IMR-90 (cell line): ENCODE data around the gene TRAK2. TPM values are rescaled to one million over a fixed set of nuclear protein-coding genes. Genes with fewer than 3 reads are reported as not detected.

Experiments used
- ATAC-seq: fragments of 200-7000 bp; cut with Tn5 transposase; 2 replicates; pipeline ENCODE4 v1.9.1; 2020; ENCODE audit warnings: low read depth, mild to moderate bottlenecking, moderate library complexity
- BruUV-seq: library from RNA; stranded (reverse); fragments of 400-500 nt; replicated peaks from 2 replicates; lab custom pipeline; 2021; lab: Mats Ljungman, UMichigan
- CTCF ChIA-PET: fragments of 300-600 bp; formaldehyde crosslinking; extraction: SDS; loops from one replicate; lab custom pipeline; 2021; ENCODE audit warnings: antibody characterized with exemption; lab: Yijun Ruan, JAX
- POLR2A ChIA-PET: fragments of 300-600 bp; sonication (Branson Sonifier 250); formaldehyde crosslinking; loops from one replicate; lab custom pipeline; 2022; ENCODE audit warnings: antibody characterized with exemption; ENCODE audit not compliant: unreplicated experiment; lab: Charles Lee
- DNase-seq: peaks from one replicate; pipeline ENCODE4 v3.0.0; 2013
- H2AFZ ChIP-seq: replicated peaks from 2 replicates; pipeline ENCODE3; 2013; ENCODE audit warnings: low read length, mild to moderate bottlenecking; ENCODE audit not compliant: poor library complexity
- H2AK5ac ChIP-seq: 2 replicates; pipeline ENCODE4 v1.6.1; 2013; ENCODE audit warnings: low read depth, low read length, inconsistent platforms
- H2AK9ac ChIP-seq: replicated peaks from 2 replicates; pipeline ENCODE3; 2013; ENCODE audit warnings: mild to moderate bottlenecking, low read depth, low read length, moderate library complexity; ENCODE audit not compliant: poor library complexity
- H2BK120ac ChIP-seq: 2 replicates; pipeline ENCODE4 v1.6.1; 2013; ENCODE audit warnings: low read depth, low read length, inconsistent platforms
- H2BK15ac ChIP-seq: 3 replicates; pipeline ENCODE4 v1.6.1; 2013; ENCODE audit warnings: low read depth, low read length, inconsistent platforms
- H2BK20ac ChIP-seq: 2 replicates; pipeline ENCODE4 v1.6.1; 2013; ENCODE audit warnings: low read depth, mild to moderate bottlenecking, inconsistent platforms, low read length, moderate library complexity
- H2BK5ac ChIP-seq: 2 replicates; pipeline ENCODE4 v1.6.1; 2013; ENCODE audit warnings: mild to moderate bottlenecking, low read depth, low read length, inconsistent platforms; ENCODE audit not compliant: poor library complexity, severe bottlenecking
- H3K14ac ChIP-seq: replicated peaks from 2 replicates; pipeline ENCODE4 v1.6.1; 2013; ENCODE audit warnings: low read depth, low read length, inconsistent platforms
- H3K18ac ChIP-seq: 2 replicates; pipeline ENCODE4 v1.6.1; 2013; ENCODE audit warnings: low read depth, low read length, control low read depth
- H3K23ac ChIP-seq: 2 replicates; pipeline ENCODE4 v1.6.1; 2013; ENCODE audit warnings: low read depth, low read length, inconsistent platforms
- H3K27ac ChIP-seq: 2 replicates; pipeline ENCODE4 v1.5.1; 2013; ENCODE audit warnings: mild to moderate bottlenecking, control low read depth, low read length; ENCODE audit not compliant: insufficient read depth
- H3K27me3 ChIP-seq: 2 replicates; pipeline ENCODE4 v1.6.1; 2013; ENCODE audit warnings: low read length; ENCODE audit not compliant: control insufficient read depth, insufficient read depth
- H3K36me3 ChIP-seq: 2 replicates; pipeline ENCODE4 v1.6.1; 2013; ENCODE audit warnings: low read length, mixed read lengths; ENCODE audit not compliant: control insufficient read depth, insufficient read depth
- H3K4ac ChIP-seq: 2 replicates; pipeline ENCODE4 v1.6.1; 2013; ENCODE audit warnings: low read depth, low read length, inconsistent platforms
- H3K4me1 ChIP-seq: 2 replicates; pipeline ENCODE4 v1.6.1; 2013; ENCODE audit warnings: low read length, mixed read lengths; ENCODE audit not compliant: control insufficient read depth, insufficient read depth
- H3K4me2 ChIP-seq: 2 replicates; pipeline ENCODE4 v1.6.1; 2013; ENCODE audit warnings: low read depth, mild to moderate bottlenecking, control low read depth, low read length, moderate library complexity
- H3K4me3 ChIP-seq: 2 replicates; pipeline ENCODE4 v1.5.1; 2013; ENCODE audit warnings: low read depth, mild to moderate bottlenecking, control low read depth, low read length, moderate library complexity; ENCODE audit not compliant: insufficient read depth
- H3K56ac ChIP-seq: 2 replicates; pipeline ENCODE4 v1.6.1; 2013; ENCODE audit warnings: low read length, inconsistent platforms; ENCODE audit not compliant: insufficient read depth; ENCODE audit errors: extremely low read depth
- H3K79me1 ChIP-seq, 2 experiments: 2 replicates each; pipeline ENCODE4 v1.6.1; 2013; ENCODE audit warnings: low read length in 2 of 2, inconsistent platforms in 1 of 2, low read depth in 1 of 2
- H3K9ac ChIP-seq: 2 replicates; pipeline ENCODE4 v1.6.1; 2013; ENCODE audit warnings: low read depth, low read length, control low read depth
- H3K9me1 ChIP-seq: 2 replicates; pipeline ENCODE4 v1.6.1; 2013; ENCODE audit warnings: low read length, inconsistent platforms; ENCODE audit not compliant: insufficient read depth
- H3K9me3 ChIP-seq: 2 replicates; pipeline ENCODE4 v1.6.1; 2013; ENCODE audit warnings: low read length; ENCODE audit not compliant: control insufficient read depth, insufficient read depth
- H4K20me1 ChIP-seq: 2 replicates; pipeline ENCODE4 v1.6.1; 2013; ENCODE audit warnings: low read length, inconsistent platforms; ENCODE audit not compliant: insufficient read depth
- H4K5ac ChIP-seq: 2 replicates; pipeline ENCODE4 v1.6.1; 2013; ENCODE audit warnings: mild to moderate bottlenecking, low read depth, low read length, control low read depth
- H4K8ac ChIP-seq, 2 experiments: 2 replicates each; pipeline ENCODE4 v1.6.1; 2013; ENCODE audit warnings: low read depth in 2 of 2, low read length in 2 of 2, control low read depth in 1 of 2, inconsistent platforms in 1 of 2
- H4K91ac ChIP-seq: 2 replicates; pipeline ENCODE4 v1.6.1; 2013; ENCODE audit warnings: low read depth, low read length, inconsistent platforms; ENCODE audit not compliant: insufficient read depth
- BHLHE40 ChIP-seq: fragments of 150-350 bp; IDR thresholded peaks from 2 replicates; pipeline ENCODE4 v1.6.1; 2016; ENCODE audit warnings: mild to moderate bottlenecking, low read depth, low read length
- CEBPB ChIP-seq: IDR thresholded peaks from 2 replicates; pipeline ENCODE4 v1.6.1; 2012; ENCODE audit warnings: low read depth, low read length, improper control_type of control experiment
- CHD1 ChIP-seq: IDR thresholded peaks from 2 replicates; pipeline ENCODE4 v1.6.1; 2012; ENCODE audit warnings: low read depth, low read length, improper control_type of control experiment
- FOS ChIP-seq: fragments of 150-350 bp; IDR thresholded peaks from 2 replicates; pipeline ENCODE4 v1.6.1; 2016; ENCODE audit warnings: low read depth, low read length
- MAFK ChIP-seq: IDR thresholded peaks from 2 replicates; pipeline ENCODE4 v1.6.1; 2012; ENCODE audit warnings: low read depth, low read length, improper control_type of control experiment
- MAZ ChIP-seq: IDR thresholded peaks from 2 replicates; pipeline ENCODE4 v1.6.1; 2012; ENCODE audit warnings: low read depth, mild to moderate bottlenecking, low read length, improper control_type of control experiment, moderate library complexity, borderline replicate concordance
- MXI1 ChIP-seq: IDR thresholded peaks from 2 replicates; pipeline ENCODE4 v1.6.1; 2012; ENCODE audit warnings: low read depth, mild to moderate bottlenecking, low read length, moderate library complexity, borderline replicate concordance
- NFE2L2 ChIP-seq: fragments of 150-350 bp; IDR thresholded peaks from 2 replicates; pipeline ENCODE4 v1.6.1; 2016; ENCODE audit warnings: low read depth, mild to moderate bottlenecking, low read length
- POLR2A ChIP-seq: IDR thresholded peaks from 2 replicates; pipeline ENCODE4 v1.6.1; 2012; ENCODE audit warnings: mild to moderate bottlenecking, low read depth, low read length
- RAD21 ChIP-seq: IDR thresholded peaks from 2 replicates; pipeline ENCODE4 v1.6.1; 2012; ENCODE audit warnings: low read length, improper control_type of control experiment
- RCOR1 ChIP-seq: IDR thresholded peaks from 2 replicates; pipeline ENCODE4 v1.6.1; 2012; ENCODE audit warnings: mild to moderate bottlenecking, low read length, improper control_type of control experiment; ENCODE audit not compliant: insufficient replicate concordance
- RFX5 ChIP-seq: IDR thresholded peaks from 2 replicates; pipeline ENCODE4 v1.8.0; 2012; ENCODE audit warnings: low read depth, mild to moderate bottlenecking, low read length, moderate library complexity
- SMC3 ChIP-seq: fragments of 150-350 bp; IDR thresholded peaks from 2 replicates; pipeline ENCODE4 v1.6.1; 2016; ENCODE audit warnings: low read depth, mild to moderate bottlenecking, antibody characterized with exemption, low read length, moderate library complexity
- USF2 ChIP-seq: fragments of 150-350 bp; IDR thresholded peaks from 2 replicates; pipeline ENCODE4 v1.6.1; 2017; ENCODE audit warnings: mild to moderate bottlenecking, antibody characterized with exemption, low read length, low read depth
- WGBS, 2 experiments: methylation state at CpG; one replicate each; pipeline versions ENCODE4 v1.1.5 to v1.1.7; 2013; ENCODE audit warnings: missing lambda C conversion rate in 2 of 2; ENCODE audit not compliant: insufficient read length in 1 of 2; ENCODE audit errors: extremely low coverage in 2 of 2; 5-methylcytosine and 5-hydroxymethylcytosine counted together
- dilution Hi-C: fragments of 300-500 bp; cut with HindIII; formaldehyde crosslinking; loops from one replicate; pipeline ENCODE4 v1.14.3; 2018; ENCODE audit warnings: low sequenced_read_pairs; ENCODE audit not compliant: unreplicated experiment
- in situ Hi-C: fragments of 300-500 bp; cut with MboI; formaldehyde crosslinking; loops from 3 replicates; pipeline ENCODE4 v1.14.3; 2019; ENCODE audit warnings: low sequenced_read_pairs, inconsistent platforms, mixed read lengths
- intact Hi-C: fragments of 100-400 bp; cut with micrococcal nuclease; formaldehyde crosslinking; loops from 2 replicates; pipeline ENCODE4 v1.10.0; 2022
- polyA plus RNA-seq, 3 experiments: library from polyadenylated mRNA; depleted of rRNA; stranded (reverse); fragments of >200 nt; gene quantifications; 2 replicates each; pipeline ENCODE4 v1.2.3, GENCODE V29; 2012; ENCODE audit warnings: low replicate concordance in 1 of 3
- total RNA-seq: library from RNA; depleted of rRNA; stranded (reverse); fragments of >200 nt; gene quantifications from 2 replicates; pipeline ENCODE4 v1.2.3, GENCODE V29; 2012
- TF ChIP-seq, protein P1 (sequence below): fragments of 150-350 bp; IDR thresholded peaks from 2 replicates; pipeline ENCODE4 v1.6.1; 2016; ENCODE audit warnings: low read depth, mild to moderate bottlenecking, low read length, moderate library complexity, borderline replicate concordance
- TF ChIP-seq, protein P2 (sequence below): conservative IDR thresholded peaks from 2 replicates; pipeline ENCODE4 v1.5.1; 2012; ENCODE audit warnings: mild to moderate bottlenecking, low read depth, low read length, improper control_type of control experiment

Gene TRAK2
- total and polyA plus RNA-seq, 2 of the 4 experiments (the other 2 are of a cell fraction): 13.1 to 65.4 TPM

DNA sequence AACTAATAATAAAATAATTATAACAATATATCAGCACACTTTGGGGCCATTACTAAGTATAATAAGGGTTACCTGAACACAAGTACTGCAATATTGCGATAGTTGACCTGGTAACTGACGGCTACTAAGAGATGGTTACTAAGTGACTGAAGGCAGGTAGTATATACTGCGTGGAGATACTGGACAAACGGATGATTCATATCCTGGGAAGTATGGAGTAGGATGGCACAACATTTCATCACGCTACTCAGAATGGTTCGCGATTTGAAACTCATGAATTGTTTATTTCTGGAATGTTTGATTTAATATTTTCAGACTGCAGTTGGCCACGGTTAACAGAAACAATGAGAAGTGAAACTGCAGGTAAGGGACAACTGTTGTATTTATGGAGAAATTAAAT, 54.7 kb downstream of the TRAK2 start:
- Histone ChIP-seq H3K9ac (no peak overlapping the region), H4K5ac (no peak overlapping the region), H3K9me1 (no peaks in the 10 kb centered on the region), H3K4me1 (no peaks in the 10 kb centered on the region), H4K91ac (no peak overlapping the region), H2BK120ac (no peak overlapping the region), H2BK5ac (no peak overlapping the region), H2AK5ac (no peak overlapping the region), H3K9me3 (no peaks in the 10 kb centered on the region), H3K14ac (no peak overlapping the region), H3K4ac (no peak overlapping the region), H2AK9ac (no peak overlapping the region), H3K27ac (no peak overlapping the region), H2AFZ (no peak overlapping the region), H3K23ac (no peak overlapping the region), H3K36me3 (peaks cover 12% of the 10 kb centered on the region), H2BK15ac (no peak overlapping the region), H3K18ac (no peak overlapping the region), H3K56ac (no peak overlapping the region), H4K20me1 (no peaks in the 10 kb centered on the region), H3K4me2 (no peak overlapping the region), H3K27me3 (no peaks in the 10 kb centered on the region), H3K79me1 (peaks cover 0 to 6% of the 10 kb centered on the region in 2 experiments; a peak in 2 of 4 replicates), H2BK20ac (no peak overlapping the region), H3K4me3 (no peak overlapping the region), H4K8ac (no peak overlapping the region)
- DNase-seq (peak; percentile 12), ATAC-seq (no peak)
- WGBS, 2 experiments: no CpG with 5 or more reads among the region's 8 CpGs
- intact Hi-C loops: no loop called here
- CTCF ChIA-PET: no interaction called here
- dilution Hi-C loops: no loop called here
- in situ Hi-C loops: no loop called here
- POLR2A ChIA-PET: no interaction called here
- no TSS peak for BruUV-seq
- TF ChIP-seq BHLHE40: no peak
- no peak for TF ChIP-seq FOS
- TF ChIP-seq RFX5: no peak
- TF ChIP-seq MAZ: no peak
- TF ChIP-seq, protein P1, sequence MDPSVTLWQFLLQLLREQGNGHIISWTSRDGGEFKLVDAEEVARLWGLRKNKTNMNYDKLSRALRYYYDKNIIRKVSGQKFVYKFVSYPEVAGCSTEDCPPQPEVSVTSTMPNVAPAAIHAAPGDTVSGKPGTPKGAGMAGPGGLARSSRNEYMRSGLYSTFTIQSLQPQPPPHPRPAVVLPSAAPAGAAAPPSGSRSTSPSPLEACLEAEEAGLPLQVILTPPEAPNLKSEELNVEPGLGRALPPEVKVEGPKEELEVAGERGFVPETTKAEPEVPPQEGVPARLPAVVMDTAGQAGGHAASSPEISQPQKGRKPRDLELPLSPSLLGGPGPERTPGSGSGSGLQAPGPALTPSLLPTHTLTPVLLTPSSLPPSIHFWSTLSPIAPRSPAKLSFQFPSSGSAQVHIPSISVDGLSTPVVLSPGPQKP: no peak
- no peak for TF ChIP-seq SMC3
- no peak for TF ChIP-seq MAFK
- no peak for TF ChIP-seq POLR2A
- no peak for TF ChIP-seq CHD1
- no peak for TF ChIP-seq MXI1
- TF ChIP-seq NFE2L2: no peak
- no peak for TF ChIP-seq USF2
- TF ChIP-seq, protein P2, sequence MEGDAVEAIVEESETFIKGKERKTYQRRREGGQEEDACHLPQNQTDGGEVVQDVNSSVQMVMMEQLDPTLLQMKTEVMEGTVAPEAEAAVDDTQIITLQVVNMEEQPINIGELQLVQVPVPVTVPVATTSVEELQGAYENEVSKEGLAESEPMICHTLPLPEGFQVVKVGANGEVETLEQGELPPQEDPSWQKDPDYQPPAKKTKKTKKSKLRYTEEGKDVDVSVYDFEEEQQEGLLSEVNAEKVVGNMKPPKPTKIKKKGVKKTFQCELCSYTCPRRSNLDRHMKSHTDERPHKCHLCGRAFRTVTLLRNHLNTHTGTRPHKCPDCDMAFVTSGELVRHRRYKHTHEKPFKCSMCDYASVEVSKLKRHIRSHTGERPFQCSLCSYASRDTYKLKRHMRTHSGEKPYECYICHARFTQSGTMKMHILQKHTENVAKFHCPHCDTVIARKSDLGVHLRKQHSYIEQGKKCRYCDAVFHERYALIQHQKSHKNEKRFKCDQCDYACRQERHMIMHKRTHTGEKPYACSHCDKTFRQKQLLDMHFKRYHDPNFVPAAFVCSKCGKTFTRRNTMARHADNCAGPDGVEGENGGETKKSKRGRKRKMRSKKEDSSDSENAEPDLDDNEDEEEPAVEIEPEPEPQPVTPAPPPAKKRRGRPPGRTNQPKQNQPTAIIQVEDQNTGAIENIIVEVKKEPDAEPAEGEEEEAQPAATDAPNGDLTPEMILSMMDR: no peak
- no peak for TF ChIP-seq CEBPB
- TF ChIP-seq RCOR1: no peak
- TF ChIP-seq RAD21: no peak
